GM21423 (cell line): ENCODE measurements around the gene CABP1.
"Not testable (repeated sequence)": the region's sequence is repeated elsewhere in the genome, so short reads cannot be mapped to it uniquely, and the experiment has no call there.

Source experiments
- ATAC-seq: cut with Tn5 transposase; IDR thresholded peaks from one replicate; pipeline ENCODE4 v1.9.1; 2021; ENCODE audit warnings: mild to moderate bottlenecking, moderate library complexity; ENCODE audit not compliant: unreplicated experiment

CABP1 gene

DNA sequence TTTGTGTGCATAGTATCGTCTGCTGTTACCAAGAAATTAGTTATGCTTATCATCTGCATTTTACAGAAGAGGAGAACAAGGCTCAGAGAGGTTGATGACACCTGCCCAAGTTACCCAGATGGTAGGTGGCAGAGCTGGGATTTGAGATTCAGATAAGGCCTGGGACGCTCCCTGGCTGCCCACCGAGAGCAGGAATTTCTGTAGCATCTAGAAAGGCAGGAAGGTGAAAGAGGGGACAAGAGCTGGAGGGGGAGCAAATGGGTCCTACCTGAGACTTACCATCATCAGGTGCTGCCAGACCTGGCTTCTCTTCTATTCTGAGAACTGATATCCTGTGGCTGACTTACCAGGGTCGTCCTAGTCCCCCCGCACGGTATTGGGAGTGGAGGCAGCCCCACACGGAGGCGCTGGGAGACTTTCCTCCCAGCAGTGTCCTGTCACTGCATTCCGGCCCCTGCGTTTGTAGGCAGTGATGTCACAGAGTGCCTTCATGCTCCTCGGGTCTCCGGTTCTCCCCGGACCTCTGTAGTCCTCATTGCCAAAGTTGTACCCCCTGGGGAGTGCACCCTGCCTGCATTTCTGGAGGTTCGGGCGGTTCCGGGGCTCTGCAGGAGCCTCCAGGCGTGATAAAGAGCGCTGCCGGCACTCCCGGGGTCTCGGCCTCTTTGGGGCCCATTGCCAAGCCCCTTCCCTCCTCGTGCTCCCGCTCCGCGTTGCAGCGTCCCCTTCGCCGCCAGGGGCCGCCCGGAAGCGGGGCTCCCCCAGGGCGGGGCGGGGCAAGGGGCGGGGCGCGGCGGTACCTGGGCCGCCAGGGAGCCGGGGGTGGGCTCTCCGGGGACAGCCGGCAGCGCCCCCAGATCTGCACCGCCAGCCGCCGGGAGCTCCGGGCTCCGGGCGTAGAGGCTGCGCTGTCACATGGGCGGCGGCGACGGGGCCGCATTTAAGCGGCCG is at the start of gene CABP1:
CABP1 (plus strand) TSS at position 856 of the 951 bp plus-strand sequence; CDS start at position 916, 60 bp downstream.
- ATAC-seq = no peak

DNA sequence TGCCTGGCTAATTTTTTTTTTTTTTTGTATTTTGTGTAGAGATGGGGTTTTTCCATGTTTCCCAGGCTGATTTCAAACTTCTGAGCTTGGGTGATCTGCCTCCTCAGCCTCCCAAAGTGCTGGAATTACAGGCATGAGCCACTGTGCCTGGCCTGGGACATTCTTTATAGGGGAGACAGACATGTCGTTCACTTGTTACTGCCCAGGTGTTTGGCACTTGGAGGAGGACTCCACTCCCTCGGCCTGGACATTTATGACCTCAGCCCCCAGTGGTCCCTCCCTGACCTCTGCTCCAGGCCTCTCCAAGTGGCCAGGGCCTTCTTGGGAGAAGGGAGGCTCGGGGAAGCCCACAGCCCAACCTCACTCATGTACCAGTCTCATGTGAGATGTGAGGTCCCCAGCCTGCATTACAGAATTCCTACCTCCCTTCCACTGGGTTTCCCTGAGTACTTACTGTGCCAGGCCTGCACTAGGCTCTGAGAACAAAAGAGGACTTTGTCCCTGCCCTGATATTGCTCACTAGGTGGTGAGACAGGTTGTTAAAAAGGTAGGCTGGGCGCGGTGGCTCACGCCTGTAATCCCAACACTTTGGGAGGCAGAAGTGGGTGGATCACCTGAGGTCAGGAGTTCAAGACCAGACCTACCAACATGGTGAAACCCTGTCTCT is 49.6 kb upstream of the CABP1 start:
- no peak for ATAC-seq

DNA sequence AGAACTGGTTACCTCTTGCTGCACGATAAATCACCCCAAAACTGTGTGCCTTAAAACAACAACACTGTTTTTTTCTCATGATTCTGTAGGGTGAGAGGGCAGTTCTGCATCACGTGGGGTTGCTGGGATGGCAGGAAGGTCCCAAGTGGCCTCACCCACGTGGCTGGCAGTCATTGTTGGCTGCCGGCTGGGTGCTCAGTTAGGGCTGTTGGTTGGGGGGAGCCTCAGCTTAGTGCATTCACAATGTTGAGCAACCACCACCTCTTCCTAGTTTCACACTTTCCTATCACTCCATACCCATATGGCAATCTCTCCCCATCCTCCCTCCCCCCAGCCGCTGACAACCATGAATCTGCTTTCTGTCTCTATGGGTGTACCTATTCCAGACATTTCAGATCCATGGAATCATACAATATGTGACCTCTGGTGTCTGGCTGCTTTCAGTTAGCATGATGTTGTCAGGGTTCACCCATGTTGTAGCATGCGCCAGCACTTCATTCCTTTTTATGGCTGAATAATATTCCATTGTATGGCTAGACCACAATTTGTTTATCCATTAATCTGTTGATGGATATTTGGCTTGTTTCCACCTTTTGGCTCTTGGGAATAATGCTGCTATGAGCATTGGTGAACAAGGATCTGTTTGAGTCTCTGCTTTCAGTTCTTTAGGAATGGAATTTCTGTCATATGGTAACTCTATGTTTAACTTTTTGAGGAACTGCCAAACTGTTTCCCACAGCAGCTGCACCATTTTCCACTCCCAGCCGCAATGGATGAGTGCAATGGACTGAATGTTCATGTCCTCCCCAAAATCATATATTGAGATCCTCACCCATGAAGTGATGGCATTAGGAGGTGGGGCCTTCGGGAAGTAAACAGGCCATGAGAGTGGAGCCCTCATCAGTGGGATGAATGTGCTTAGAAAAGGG is 48.0 kb upstream of the CABP1 start:
- ATAC-seq = no peak

DNA sequence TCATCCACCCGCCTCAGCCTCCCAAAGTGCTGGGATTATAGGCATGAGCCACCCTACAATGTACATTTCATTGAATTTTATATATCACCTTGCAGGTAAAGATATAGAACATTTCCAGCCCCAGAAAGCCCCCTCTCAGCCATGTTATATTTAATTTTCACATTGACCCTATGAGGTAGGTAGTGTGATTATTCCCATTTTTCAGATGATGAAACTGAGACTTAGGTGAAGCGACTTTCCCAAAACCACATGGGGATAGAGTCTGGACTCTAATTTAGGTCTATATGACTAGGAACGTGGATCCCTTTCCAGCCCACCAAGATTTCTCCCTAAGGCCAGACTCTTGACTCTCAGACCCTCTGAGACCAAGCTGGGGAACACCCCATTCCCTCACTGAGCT is 43.5 kb upstream of the CABP1 start:
- ATAC-seq = no peak

DNA sequence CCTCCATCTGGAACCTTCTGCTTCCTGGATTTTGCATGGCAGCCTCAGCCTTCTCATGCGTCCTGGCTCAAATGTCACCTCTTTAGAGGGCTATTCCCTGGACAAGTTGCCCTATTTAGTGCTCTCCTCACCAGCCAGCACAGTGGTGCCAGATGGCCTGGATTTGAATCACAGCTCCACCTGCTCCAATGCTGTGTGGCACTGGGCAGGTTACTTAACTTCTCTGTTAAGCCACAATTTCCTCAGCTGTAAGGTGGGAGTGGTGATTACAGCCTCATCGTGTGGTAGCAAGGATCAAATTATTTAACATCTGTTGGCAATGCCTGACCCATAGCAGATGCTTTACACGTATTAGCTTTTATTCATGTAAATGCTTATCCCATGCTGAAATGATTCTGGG is 42.6 kb upstream of the CABP1 start:
- ATAC-seq = no peak

DNA sequence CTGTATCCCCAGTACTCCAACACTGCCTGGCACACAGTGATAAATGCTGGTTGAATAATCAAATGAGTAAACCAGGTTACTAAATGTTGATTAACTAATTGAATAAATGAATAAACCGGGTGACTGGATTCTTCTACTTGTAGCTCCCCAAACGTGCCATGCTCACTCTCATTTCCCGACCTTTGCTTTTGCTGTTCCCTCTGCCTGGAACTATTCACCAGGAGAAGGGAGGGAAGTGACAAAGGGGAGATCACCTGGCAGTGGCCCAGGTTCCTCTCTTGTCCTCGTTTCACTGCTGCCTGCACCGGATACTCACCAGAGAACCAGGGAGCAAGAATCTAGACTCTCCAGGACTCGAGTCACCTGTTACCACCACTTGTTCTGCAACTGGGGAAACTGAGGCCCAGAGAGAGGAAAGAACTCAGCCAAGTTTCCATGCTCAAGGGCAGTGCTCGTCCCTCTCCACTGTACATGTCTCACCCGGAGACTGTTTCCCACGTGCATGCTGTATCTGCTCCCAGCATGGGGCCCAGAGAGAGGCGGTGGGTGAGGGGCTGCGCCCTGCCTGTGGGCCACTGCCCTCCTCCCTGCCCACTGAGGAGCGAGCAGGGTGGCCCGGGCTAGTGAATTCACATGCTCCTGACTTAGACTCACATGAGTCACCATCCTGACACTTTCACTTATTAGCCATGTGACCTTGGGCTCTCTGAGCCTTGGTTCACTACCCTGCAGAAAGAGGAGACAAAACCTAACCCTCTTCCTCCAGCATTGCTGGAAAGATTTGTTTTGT is 41.6 kb upstream of the CABP1 start:
- ATAC-seq = no peak

DNA sequence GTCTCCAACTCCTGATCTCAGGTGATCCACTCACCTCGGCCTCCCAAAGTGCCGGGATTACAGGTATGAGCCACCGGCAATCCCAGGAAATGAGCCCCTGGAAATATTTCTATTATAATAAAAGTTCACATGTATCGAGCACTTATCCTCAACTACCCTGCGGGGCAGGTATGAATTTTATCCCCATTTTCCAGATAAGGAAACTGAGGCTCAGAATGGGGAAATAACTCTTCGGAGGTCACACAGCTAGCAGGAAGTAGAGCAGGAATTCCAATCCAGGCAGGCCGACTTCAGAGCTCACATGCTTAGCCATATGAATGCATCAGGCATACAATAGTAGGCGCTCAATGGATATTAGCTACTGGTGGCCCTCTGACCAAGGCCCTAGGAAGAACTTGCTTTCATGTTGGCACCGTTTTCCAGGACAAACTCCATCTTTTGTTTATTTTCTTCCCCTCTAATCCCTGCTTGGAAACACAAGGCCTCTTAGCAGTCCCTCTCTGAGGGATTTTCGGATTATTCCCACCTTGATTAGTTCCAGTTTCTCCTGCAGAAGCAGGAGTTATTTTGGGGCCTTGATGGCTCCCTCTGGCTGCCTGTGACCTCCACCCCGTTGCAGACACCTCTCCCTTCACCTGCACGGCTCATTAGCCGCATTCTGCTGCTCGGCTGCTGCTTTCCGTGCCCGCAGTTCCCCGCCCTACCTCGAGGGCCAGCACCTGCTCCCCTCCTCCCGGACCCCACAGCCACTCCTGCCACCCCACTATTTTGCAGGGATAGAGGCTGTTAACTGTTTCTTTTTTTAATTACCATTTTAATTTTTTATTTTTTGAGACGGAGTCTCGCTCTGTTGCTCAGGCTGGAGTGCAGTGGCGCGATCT is 40.5 kb upstream of the CABP1 start:
- ATAC-seq = no peak

DNA sequence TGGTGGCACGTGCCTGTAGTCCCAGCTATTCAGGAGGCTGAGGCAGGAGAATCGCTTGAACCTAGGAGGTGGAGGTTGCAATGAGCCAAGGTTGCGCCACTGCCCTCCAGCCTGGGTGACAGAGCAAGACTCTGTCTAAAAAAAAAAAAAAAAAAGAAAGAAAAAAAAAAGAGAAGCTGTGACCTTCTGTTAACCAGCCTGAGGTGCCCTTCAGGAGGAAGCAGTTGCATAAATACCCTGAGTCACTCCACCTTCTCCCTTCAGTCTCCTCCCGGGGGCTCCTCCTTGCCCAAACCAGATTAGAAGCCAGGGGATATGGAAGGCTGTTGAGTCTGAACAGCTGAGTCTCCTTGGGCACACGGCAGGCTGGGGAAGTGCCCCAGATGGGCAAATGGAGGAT is 38.0 kb upstream of the CABP1 start:
- ATAC-seq = not testable (repeated sequence)

DNA sequence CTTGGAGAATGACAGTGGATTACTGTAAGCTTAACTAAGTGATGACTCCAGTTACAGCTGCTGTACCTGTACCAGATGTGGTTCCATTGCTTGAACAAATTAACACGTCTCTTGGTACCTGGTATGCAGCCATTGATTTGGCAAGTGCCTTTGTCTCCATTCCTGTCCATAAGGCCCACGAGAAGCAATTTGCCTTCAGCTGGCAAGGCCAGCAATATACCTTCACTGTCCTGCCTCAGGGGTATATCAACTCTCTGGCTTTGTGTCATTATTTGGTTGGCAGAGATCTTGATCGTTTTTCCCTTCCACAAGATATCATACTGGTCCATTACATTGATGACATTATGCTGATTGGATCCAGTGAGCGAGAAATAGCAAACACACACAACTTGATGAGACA is 29.9 kb upstream of the CABP1 start:
- no peak for ATAC-seq

DNA sequence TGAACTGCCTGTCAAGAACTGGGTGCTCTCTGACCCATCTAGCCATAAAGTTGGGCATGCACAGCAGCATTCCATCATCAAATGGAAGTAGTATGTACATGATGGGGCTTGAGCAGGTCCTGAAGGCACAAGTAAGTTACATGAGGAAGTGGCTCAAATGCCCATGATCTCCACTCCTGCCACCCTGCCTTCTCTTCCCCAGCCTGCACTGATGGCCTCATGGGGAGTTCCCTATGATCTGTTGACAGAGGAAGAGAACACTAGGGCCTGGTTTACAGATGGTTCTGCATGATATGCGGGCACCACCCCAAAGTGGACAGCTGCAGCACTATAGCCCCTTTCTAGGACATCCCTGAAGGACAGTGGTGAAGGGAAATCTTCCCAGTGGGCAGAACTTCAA is 28.9 kb upstream of the CABP1 start:
- ATAC-seq = not testable (repeated sequence)

DNA sequence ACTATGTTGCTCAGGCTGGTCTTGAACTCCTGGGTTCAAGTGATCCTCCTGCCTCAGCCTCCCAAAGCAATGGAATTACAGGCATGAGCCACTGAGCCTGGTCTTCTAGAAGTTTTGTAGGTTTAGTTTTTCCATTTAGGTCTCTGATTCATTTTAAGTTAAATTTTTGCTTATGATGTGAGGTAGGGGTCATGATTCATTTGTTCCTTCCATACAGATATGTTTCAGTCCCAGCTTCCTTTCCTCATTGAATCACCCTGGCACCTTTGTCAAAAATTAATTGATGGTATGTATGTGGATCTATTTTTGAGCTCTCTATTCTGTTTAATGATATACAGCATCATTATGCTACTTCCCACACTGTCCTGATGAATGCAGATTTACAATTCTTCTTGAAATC is 25.6 kb upstream of the CABP1 start:
- no peak for ATAC-seq

DNA sequence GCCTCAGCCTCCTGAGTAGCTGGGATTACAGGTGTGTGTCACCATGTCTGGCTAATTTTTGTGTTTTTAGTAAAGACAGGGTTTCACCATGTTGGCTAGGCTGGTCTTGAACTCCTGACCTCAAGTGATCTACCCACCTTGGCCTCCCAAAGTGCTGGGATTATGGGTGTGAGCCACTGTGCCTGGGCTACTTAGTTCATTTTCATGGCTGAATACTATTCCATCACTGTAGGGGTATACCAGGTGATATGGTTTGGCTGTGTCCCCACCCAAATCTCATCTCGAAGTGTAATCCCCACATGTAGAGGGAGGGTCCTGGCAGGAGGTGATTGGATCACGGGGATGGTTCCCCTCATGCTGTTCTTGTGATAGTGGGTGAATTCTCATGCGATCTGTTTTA is 23.2 kb upstream of the CABP1 start:
- not testable (repeated sequence) for ATAC-seq

DNA sequence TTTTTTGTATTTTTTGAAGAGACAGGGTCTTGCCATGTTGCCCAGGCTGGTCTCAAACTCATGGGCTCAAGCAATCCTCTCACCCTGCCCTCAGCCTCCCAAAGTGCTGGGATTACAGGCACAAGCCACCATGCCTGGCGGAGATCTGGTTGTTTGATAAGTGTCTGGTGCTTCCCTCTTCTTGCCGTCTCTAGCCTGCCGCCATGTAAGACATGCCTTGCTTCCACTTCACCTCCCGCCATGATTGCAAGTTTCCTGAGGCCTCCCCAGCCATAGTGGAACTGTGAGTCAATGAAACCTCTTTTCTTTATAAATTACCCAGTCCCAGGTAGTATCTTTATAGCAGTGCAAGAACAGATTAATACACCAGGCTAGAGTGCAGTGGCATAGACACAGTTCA is 22.7 kb upstream of the CABP1 start:
- not testable (repeated sequence) for ATAC-seq

DNA sequence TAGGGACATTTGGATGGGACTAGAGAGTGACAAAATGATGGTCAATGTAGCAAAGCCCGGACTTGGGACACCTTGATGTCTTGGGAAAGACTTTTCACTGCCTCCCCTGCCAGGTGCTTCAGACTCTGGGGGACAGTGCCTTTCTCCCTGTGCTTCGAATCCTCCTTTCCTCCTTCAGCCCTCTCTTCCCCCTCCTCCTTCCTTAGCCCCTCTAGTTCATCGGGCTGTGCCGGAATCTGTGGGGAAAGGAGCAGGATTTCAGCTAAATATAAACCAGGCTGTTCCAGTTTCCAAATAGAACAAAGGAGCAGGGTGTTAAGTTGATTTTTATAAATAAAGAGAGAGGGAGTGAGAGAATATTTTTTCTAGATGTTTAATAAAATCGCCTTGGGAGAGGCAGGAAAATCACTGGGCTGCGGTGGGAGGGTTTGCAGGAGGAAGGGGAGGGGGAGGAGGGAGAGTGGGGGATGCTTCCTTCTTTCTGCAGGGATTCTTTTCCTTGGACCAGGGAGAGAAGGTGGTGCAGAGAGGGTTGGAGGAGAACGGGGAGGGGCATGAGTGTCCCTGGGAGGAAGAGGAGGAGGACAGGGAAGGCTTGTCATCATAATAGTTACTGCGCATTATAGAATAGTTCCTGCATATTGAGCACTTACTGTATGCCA is 21.3 kb upstream of the CABP1 start:
- ATAC-seq = no peak

DNA sequence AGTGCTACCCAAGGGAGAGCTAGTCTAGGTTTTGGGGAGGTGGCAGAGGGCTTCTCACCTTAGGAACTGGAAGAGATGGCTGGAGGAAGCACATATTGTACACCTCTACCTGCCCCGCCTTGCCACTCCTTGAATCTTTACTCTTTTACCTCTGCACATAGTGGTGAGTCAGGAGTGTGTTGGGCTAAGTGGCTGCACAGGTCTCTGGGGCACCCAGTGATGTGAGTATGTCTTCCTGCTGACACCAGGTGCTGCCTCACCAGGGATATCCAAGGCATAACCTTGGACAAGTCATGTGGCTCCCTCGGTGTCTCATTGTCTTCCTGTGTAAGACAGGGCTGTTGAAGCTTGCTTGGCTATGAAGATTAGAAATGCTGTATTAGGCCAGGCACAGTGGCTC is 19.8 kb upstream of the CABP1 start:
- ATAC-seq = no peak

DNA sequence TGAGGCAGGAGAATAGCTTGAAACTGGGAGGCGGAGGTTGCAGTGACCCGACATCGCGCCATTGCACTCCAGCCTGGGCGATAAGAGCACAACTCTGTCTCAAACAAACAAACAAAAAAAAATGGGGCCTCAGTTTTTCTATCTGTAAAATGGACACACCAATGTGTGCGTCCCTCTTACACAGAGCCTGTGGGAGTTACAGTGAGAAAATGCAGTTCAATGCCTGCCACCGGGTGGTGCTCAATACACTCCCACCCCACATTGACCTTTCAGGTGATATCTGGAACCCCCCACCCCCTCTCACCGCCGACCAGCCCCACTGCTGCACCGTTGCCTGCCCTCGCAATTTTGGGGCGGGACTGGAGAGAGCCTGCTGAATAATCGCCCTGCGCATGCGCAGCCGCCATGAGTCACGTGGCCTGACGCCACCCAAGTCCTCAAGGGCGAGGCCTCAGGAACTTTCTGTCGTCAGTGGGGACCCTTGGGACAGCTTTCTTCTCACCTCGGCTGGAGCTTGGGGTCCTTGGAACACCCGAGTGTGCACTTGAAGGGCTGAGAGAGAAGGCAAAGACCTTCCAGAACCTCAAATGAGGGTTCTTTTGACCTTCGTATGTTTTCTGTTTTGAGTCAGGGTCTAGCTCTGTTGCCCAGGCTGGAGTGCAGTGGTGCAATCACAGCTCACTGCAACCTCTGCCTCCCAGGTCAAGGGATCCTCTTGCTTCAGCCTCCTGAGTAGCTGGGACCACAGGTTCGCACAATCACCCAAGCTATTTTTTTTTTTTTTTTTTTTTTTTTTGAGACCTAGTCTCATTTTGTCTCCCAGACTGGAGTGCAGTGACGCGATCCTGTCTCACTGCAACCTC is 14.6 kb upstream of the CABP1 start:
- no peak for ATAC-seq

DNA sequence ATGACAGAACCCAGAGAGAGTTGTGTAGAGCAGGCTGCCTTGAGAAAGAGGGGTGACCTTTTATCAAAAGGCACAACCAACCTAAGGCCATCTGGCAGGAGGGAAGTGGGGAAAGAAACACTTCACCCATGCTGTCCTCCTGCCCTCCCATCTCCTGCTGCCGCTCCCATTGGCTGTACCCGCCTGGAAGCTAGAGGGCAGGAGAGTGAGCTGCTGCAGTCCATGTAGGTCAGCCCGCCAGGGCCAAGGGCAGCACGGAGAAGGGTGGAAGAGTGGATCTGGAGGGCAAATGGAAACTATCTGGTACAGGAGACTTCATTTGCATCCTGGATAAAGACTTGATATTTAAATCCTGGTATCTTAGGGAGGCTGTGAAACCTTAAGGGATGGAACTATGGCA is 11.5 kb upstream of the CABP1 start:
- ATAC-seq = no peak
